HEK293T (cell line): Measurements from ENCODE around the gene C6orf163.

Experiments
- BHLHE40 ChIP-seq: fragments of 450-650 bp; IDR thresholded peaks from 2 replicates; pipeline ENCODE4 v1.6.1; 2016; ENCODE audit warnings: mild to moderate bottlenecking, moderate library complexity, borderline replicate concordance
- CTBP1 ChIP-seq: fragments of 450-650 bp; IDR thresholded peaks from 2 replicates; pipeline ENCODE4 v1.6.1; 2016; ENCODE audit warnings: borderline replicate concordance
- ELF4 ChIP-seq: fragments of 450-650 bp; IDR thresholded peaks from 2 replicates; pipeline ENCODE4 v1.6.1; 2017; ENCODE audit warnings: antibody characterized with exemption
- FOXA1 ChIP-seq: fragments of 450-650 bp; IDR thresholded peaks from 2 replicates; pipeline ENCODE4 v1.6.1; 2016; ENCODE audit warnings: mild to moderate bottlenecking
- HDGF ChIP-seq: fragments of 450-650 bp; IDR thresholded peaks from 2 replicates; pipeline ENCODE4 v1.6.1; 2017; ENCODE audit warnings: antibody characterized with exemption, borderline replicate concordance
- L3MBTL2 ChIP-seq: fragments of 450-650 bp; conservative IDR thresholded peaks from 2 replicates; pipeline ENCODE4 v1.6.1; 2016; ENCODE audit warnings: mild to moderate bottlenecking
- ZNF384 ChIP-seq: fragments of 450-650 bp; IDR thresholded peaks from 2 replicates; pipeline ENCODE4 v1.6.1; 2016

- TF ChIP-seq FOXA1 (no peak), L3MBTL2 (no peak), CTBP1 (no peak), ELF4 (no peak), HDGF (no peak), ZNF384 (no peak), BHLHE40 (no peak)
Observed at GRCh38 chr6:87308970-87309369, 35.6 kb upstream of the C6orf163 start.
